GM18517 (cell line): ENCODE data around the gene PIGH.
"Not testable (repeated sequence)": the region's sequence is repeated elsewhere in the genome, so short reads cannot be mapped to it uniquely, and the experiment has no call there.

Source experiments
- ATAC-seq: cut with Tn5 transposase; IDR thresholded peaks from one replicate; pipeline ENCODE4 v1.9.1; 2021; ENCODE audit warnings: mild to moderate bottlenecking, moderate library complexity; ENCODE audit not compliant: unreplicated experiment

PIGH gene

DNA sequence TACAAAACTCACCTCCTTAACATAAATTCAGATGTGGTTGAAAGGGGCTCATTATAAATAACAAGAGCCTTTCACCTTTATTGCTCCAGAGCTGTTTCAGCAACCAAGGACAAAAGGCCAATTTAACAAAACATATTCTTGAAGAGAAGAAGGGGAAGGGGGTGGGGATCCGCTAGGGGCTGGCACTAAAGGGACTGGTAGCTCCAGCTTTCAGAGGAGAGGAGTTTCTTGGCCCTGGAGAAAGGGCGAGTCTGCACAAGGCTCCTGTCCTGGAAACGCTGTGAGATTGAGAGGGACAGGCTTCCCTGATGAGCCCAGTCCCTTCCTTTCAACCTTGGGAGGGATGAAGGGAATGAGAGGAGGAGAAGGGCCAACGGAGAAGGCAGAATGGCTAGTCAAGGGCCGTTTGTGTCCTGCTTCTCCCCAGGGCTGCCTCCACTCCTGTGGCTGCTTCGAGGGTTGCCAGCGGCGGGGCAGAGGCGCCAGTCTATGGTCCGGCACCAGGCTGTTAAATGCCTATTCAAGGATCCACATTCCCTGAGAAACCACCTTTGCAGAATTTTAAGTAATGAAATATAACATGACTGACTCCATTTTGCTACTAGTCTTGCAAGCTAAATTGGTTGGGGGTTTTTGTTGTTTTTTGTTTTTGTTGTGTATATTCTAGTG is 9.7 kb upstream of the PIGH start:
- no peak for ATAC-seq

DNA sequence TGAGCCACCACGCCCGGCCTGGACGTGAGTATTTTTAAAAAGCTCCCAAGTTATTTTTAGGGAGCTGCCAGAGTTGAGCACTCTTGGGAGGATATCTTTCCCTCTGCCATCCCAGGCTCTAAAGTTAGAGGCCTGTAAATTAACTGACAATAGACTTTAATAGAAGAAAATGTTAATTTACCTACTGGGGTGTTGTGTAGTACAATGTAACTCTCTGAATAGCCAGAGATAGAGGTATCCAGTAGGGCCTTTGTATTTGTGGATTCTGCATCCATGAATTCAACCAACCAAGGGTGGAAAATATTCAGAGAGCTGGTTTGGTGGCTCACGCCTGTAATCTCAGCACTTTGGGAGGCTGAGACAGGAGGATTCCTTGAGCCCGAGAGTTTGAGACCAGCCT is 7.6 kb upstream of the PIGH start:
- ATAC-seq = no peak

DNA sequence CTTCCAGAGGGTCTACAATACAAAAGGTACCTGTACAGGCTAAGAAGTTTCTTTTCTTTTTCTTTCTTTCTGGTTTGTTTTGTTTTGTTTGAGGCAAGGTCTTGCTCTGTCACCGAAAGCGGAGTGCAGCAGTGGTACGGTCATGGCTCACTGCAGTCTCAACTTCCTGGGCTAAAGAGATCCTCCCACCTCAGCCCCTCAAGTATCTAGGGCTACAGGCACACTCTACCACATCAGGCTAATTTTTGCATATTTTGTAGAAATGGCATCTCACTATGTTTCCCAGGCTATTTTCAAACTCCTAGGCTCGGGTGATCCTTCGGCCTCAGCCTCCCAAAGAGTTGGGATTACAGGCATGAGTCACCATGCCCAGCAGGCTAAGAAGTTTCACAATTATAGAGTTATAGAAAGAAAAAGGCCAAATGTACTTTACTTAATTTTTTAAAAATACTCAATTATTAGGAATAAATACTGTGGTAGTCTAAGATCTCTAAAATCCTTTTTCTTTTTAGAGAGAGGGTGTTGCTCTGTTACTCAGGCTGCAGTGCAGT is 3.0 kb upstream of the PIGH start:
- peak; percentile 55 for ATAC-seq

DNA sequence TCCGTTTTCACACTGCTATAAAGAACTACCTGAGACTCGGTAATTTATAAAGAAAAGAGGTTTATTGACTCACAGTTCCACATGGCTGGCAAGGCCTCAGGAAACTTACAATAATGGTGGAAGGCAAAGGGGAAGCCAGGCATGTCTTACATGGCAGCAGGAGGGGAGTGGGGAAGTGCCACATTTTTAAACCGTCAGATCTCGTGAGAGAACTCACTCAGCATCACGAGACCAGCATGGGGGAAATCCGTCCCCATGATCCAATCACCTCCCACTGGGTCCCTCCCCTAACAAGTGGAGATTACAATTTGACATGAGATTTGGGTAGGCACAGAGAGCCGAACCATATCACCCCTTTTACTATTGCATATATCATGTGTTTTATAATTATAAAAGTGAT is 2.0 kb upstream of the PIGH start:
- ATAC-seq = no peak

DNA sequence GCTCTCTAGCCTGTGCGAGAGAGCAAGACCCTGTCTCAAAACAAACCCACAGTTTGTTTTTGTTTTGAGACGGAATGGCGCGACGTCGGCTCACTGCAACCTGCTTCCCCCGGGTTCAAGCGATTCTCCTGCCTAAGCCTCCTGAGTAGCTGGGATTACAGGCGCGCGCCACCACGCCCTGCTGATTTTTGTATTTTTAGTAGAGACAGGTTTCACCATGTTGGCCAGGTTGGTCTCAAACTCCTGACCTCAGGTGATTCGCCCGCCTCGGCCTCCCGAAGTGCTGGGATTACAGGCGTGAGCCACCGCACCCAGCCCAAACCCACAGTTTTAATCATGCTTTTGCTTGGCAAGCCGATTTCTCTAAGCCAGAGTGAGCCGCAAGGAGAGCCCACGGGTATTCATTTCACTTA is 500 bp upstream of the PIGH start:
- not testable (repeated sequence) for ATAC-seq

DNA sequence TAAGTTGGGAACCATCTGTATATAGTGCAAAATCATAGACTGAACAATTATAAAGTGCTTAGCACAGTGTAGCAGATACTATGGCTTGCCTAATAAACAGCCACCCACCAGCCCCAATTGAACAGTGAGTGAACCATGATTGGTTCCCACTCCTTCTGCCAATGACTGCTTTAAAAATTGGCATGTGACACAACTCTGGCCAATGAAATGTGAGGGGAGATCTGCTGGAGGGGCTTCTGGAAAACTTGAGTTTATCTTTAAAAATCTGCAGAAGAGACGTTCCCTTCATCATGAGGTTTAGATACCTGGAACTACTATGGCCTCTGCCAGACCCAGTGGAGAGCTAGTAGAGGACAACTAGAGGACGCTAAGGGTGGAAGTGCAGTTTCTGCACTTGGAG is 4.7 kb downstream of the PIGH start:
- ATAC-seq = no peak

DNA sequence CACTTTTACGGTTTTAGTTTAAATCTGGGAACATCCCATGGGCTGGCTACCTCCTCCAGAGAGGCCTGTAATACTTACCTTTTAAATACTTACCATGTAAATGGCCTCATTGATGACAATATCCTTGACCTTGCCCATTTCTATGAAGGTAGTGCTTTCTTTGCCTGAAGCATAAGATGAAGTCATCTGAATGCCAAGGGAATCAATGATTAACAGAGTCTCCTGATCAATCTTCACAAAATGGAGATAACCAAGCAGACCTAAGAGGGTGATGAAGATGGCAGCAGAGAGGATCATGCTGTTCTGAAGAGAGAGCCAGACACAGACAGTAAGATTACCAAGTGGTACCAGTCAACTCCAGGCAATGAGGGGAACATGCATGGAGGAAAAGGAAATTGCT is 6.4 kb downstream of the PIGH start:
- ATAC-seq = not testable (repeated sequence)

DNA sequence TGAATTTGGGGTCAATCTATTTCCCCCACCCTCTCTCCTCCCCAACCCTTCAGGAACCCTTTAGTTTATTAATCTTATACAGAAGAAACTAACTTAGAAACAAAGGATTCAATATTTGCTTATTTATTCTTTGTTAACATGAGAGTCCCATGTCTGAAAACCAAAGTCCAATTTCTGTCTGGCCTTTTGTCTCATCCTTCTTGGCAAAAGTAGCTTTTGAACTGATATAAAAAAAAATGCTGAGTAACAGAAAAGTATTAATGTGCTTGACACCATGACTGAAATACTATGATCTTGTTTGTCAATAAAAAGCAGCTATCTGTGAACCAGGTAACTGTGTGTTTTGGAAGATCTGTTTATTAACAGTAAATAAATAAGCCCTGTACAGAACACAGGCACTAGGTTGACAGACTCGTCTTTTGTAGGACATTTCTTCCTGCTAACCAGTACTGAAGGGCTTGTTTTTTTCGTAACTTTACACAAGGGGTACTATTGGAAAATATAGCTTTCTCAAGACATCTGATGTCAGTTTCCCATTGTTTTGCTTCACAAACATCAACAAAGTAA is 10.8 kb downstream of the PIGH start:
- ATAC-seq = no peak

DNA sequence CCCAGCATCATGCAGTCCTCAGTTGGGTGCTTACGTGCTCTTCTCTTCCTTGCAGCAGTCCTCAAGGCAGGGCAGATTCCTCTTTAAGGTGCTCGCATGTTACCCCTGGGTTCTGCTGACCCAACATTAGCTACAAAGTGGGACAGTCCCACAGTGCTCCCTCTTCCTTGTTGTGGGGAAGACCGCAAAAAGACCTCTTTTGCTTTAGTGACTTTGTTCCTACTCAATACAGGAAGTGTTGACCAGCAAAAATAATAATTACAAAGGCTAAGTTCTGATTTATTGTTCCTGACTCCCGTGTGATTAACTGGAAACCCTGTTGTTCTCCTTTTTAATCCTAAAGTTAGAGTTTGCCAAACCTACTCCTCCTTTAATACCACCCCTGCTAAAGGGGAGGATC is 13.7 kb downstream of the PIGH start:
- no peak for ATAC-seq

DNA sequence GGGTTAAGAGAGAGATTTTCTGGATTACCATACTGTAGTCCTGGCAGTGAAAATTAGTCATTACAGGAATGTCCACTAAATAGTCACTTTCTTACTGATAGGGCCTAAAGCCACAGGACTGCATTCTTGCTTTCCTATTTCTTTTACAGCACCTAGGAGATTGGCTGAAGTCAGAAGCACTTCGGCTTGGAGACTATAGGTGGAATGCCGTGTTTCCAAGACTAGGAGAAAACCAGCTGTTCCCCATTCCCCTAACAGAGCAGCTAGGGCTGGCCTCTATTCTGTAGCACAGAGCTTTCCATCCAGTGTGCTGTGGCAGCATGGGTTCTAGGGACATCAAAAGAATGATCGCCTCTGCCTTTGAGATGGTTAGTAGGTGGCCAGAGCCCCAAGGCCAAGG is 15.1 kb downstream of the PIGH start:
- ATAC-seq = no peak

DNA sequence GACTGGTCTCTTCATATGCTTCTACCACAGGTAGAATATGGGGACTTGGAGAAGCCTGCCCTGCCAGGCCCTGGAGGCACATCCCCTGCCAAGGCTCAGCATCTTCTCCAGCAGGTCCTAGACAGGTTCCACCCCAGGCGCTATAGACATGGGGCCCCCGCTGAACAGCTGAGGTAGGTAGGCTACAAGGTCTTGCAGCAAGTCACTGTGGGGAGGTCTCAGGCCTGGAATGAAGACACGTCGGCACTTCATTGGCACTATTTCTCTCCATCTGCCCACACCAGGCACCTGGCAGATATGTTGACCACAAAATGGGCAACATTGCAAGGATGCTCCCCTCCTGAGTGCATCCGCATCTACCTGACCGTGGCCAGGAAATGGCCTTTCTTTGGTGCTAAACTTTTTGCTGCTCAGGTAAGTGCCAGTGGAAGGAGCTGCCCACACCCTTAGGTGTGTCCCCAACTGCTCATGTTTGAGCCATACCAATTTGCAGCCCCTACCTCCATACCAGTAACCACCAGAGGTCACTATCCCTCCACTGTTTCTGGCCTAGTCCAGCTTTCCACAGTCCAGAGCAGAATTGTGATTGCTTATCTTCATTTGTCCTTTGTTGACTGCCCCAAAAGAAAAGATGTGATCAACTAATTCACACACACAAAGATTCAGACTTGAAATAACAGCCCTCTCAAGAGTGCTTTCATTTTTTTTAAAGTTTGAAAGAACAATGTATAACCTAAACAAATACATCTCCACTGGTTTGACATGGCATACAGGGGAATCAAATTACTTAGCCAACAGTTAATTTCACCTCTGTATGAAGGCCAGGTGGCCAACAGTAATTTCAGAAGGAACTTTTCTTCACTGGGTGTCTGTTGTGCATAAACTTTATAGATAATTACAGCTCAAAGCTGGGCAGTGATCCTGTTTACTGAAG is 16.1 kb downstream of the PIGH start:
- ATAC-seq = no peak

DNA sequence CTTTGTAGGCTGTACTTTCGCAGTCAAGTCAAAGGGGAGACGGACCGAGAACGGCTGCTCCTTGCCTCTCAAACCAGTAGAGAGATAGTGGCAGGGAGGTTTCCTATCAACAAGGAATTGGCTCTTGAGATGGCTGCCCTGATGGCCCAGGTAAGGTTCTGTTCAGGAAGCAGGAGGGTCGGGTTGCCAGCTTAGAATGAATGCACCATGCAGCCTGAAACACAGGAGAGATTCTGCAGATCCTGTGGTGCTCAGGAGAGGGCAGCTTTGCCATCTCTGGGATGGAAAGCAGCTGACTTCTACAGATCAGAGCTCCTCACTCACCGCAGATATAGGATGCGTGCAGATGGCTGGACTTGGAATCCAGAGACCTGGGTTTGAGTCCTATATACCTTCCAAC is 18.0 kb downstream of the PIGH start:
- no peak for ATAC-seq

DNA sequence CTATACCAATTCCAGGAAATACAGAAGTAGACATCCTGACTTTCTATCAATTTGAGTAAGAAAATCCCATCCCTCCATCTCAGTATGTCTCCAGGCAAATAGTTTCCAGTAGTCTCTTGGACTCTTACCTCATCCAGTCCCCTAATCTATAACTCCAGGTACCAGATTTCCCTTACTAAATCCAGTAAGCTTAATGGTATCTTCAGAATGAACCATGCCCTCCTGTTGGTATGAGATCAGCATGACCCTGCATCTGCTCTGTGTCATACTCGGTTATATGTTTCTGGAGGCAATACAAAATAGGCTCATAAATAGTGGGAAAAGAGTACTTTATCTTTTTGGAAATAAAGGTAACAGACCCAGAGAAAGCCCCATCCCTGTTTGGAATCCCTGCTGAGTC is 18.4 kb downstream of the PIGH start:
- no peak for ATAC-seq

DNA sequence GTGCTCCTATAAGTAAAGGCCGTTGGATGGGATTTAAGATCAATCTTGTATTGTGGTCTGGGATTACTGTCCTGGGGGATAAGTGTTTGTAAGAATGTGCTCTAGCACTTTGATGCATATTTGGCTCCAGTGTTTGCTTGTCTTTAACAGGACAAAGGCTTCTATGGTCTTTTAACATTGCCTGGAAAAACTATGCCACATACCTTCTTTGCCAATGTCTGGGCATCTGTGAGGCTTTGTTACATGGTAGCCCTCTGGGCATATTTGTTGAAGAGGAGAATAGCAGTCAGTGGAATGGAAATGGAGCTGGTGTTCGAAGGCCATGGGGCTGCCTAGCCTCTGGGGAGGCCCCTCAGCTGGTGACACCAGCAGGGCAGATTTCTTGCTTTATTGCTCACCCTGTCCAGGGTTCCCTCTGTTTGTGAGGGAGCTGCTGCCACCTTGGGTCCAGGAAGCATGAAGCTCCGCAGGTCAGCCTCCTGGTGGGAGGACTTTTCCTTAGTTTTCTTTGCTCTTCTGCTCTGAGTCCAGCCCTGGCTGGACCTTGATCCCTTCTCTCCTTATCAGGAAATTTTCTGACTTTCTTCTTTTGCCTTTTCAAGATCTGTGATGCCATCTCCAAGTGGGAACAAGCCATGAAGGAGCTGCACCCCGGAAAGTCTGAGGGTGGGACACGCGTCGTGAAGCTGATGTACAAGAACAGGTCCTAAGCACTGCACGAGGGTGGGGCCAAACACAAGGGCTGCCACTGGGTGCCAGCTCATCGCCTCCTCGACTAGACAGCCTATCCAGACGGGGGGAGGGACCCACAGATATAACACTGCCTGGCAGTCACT is 19.5 kb downstream of the PIGH start:
- ATAC-seq = no peak

DNA sequence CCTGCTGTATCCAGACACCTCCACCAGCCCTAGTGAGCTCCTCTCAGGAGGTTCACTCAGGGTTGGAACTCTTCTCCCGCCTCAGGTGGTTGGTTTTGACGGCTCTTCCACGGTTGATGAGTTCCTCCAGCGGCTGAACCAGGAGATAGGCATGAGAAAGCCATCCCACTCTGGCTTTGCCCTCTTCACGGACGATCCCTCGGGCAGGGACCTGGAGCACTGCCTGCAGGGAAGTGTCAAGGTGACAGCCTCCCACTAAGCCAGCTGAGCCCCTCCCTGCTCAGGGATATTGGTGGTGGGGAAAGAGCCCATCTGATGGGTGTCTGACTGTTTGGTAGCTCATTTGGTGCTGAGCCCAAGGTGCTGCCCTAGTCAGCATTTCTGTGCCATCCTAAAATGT is 20.4 kb downstream of the PIGH start:
- ATAC-seq = no peak

DNA sequence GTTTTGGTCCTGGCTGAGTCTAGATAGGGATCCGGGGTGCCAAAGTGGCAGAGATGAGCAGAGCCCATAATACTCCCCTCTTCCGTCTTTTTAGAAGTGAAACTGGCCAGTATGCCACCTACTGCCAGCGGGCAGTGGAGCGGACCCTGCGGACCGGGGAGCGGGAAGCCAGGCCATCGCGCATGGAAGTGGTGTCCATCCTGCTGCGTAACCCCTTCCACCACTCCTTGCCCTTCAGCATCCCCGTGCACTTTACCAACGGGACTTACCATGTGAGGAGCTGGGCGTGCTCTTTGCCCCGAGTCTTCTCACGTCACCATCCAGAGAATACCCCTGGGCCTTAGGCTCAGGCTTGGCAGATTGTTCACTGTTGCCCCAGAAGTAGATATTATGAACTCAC is 21.0 kb downstream of the PIGH start:
- no peak for ATAC-seq

DNA sequence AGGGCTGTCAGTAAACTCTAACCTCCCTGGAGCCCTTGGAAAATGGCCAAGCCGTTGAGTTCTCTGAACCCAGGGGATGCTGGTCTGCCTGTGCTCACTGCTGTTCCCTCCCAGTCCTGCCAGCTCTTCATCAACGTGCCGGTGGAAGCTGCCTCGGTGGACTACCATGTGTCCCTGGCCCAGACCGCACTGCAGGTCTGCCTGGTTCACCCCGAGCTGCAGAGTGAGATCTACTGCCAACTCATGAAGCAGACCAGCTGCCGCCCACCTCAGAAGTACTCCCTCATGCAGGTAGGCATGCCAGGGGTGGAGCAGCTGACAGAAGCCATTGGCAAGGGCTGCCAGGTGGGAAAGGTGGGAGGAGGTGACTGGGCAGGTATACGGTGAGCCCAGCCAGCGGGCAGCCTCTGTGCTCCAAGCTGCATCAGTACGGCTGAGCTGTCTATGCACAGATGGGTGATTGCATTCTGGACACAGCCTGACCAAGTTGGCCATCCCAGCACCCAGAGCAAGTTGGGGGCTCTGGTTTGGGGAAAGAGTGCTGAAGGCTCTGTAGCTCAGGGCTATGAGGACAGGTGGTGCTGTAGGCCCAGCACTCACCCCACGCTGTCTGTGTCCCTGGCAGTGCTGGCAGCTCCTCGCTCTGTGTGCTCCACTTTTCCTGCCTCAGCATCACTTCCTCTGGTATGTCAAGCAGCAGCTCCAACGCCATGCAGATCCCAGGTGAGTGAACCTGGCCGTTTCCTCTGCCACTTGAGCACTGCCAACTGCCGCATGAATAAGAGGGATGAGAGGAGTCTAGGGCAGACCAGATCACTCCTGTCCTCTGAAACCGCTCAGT is 21.9 kb downstream of the PIGH start:
- no peak for ATAC-seq

DNA sequence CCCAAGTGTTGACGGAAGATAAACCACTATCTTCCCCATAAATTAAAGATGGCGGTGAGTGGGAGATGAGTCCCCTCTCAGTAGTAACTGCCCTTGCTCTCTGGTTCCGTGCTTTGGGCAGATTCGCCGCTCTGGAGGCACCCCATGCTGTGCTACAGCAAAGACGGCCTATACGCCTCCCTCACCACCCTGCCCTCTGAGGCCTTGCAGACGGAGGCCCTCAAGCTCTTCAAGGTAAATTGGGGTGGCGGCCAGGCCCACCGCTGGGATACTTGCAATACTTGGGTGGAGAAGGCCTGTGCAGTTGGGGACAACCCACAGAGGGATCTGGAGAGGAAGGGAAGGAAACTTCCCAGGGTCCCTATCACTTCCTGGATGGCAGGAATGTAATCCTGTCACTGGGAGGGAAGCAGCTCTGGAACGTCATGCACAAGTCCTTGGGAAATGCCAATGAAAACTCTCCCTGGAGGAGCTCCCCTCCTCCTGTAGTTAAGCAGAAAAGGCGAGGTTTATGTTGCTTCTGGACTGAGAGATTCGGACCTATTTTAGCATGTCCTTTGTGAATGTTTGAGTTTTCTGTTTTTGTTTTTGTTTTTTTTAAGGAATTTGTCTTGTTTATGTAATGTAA is 22.8 kb downstream of the PIGH start:
- no peak for ATAC-seq

DNA sequence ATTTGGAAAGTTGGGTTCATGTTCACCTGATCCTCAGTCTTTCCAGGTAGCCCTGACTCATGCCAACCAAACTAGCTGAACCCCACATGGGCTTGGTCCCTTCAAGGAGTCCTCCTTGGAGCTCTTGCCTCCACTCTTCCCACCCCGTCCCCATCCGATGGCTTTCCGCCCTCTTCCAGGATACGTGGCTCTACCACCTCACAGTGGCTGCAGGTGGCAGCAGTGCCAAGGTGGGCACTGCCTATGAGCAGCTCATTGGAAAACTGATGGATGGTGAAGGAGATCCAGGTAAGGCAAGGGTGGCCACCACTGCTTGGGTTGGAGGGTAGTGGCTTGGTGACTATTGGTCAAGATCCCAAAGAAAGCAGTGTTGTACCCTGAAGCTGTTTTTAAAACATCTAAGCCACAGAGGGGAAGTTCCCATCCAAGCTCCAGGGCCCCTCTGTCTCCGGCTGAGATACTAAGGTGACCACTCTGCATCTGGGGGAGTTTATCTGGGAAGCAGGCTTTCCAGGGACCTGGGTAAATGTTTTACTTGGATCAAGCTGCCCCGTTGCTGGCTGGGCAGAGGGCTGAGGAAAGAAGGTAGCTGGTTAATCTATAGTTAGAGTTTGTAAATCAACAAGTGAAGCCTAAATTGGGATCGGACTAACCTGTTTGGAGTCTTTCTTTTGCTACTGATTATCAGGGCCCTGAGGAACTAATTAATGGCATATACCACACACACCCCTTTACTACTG is 23.7 kb downstream of the PIGH start:
- no peak for ATAC-seq
